K562 (cell line): ENCODE results near the gene ZMIZ1. TPM values are rescaled to one million over a fixed set of nuclear protein-coding genes. Genes with fewer than 3 reads are reported as not detected.
A peak's percentile ranks its signal among the peaks of the same experiment; 100 is the strongest.

Experiments used
- CHD4 ChIP-seq: fragments of 200-600 bp; sonication (generic); IDR thresholded peaks from 3 replicates; pipeline ENCODE4 v1.6.1; 2012; ENCODE audit warnings: low read depth, mild to moderate bottlenecking, mixed read lengths, low read length, inconsistent platforms; ENCODE audit not compliant: insufficient read depth, insufficient replicate concordance, poor library complexity, severe bottlenecking
- CTBP1 ChIP-seq: fragments of 450-650 bp; IDR thresholded peaks from 2 replicates; pipeline ENCODE4 v1.6.1; 2016; ENCODE audit warnings: borderline replicate concordance
- DLX4 ChIP-seq: fragments of 250-450 bp; sonication (Bioruptor Pico); IDR thresholded peaks from 2 replicates; pipeline ENCODE4 v1.6.1; 2021; ENCODE audit warnings: mild to moderate bottlenecking
- EGR1 ChIP-seq: fragments of 450-650 bp; conservative IDR thresholded peaks from 2 replicates; pipeline ENCODE4 v1.6.1; 2017; ENCODE audit warnings: mild to moderate bottlenecking
- GABPA ChIP-seq: fragments of 200-800 bp; sonication (Bioruptor generic); conservative IDR thresholded peaks from 2 replicates; pipeline ENCODE4 v1.6.1; 2016; ENCODE audit warnings: low read depth, missing genetic modification characterization, missing compliant biosample characterization
- HDAC1 ChIP-seq, 2 experiments: fragments of 450-650 bp; IDR thresholded peaks; 2 replicates each; pipeline ENCODE4 v1.6.1; 2016 to 2017; ENCODE audit warnings: inconsistent platforms in 1 of 2, mild to moderate bottlenecking in 1 of 2, moderate library complexity in 1 of 2
- HDAC2 ChIP-seq: fragments of 450-650 bp; IDR thresholded peaks from 2 replicates; pipeline ENCODE4 v1.6.1; 2016; ENCODE audit warnings: mild to moderate bottlenecking
- HMGXB4 ChIP-seq: sonication (generic); formaldehyde crosslinking; IDR thresholded peaks from 2 replicates; pipeline ENCODE4 v1.8.1; 2023; ENCODE audit warnings: mild to moderate bottlenecking, missing genetic modification reagents
- JUND ChIP-seq, 2 experiments: IDR thresholded peaks; 2 replicates in 1 of 2; 3 replicates in 1 of 2; pipeline ENCODE4 v1.6.1; 2011; ENCODE audit warnings: borderline replicate concordance in 2 of 2, low read depth in 2 of 2, low read length in 2 of 2, improper control_type of control experiment in 1 of 2, missing biosample characterization in 1 of 2, missing genetic modification characterization in 1 of 2, missing genetic modification reagents in 1 of 2
- NR4A1 ChIP-seq, 2 experiments: fragments of 250-450 bp in 1 of 2; fragments of 450-650 bp in 1 of 2; sonication (Bioruptor Pico) in 1 of 2; IDR thresholded peaks; 2 replicates each; pipeline versions ENCODE4 v1.4.0 to v1.6.1; 2016 to 2020; ENCODE audit warnings: mild to moderate bottlenecking in 2 of 2, missing compliant biosample characterization in 1 of 2, missing genetic modification characterization in 1 of 2, moderate library complexity in 1 of 2
- PHF8 ChIP-seq: fragments of 200-600 bp; sonication (generic); IDR thresholded peaks from 2 replicates; pipeline ENCODE4 v1.6.1; 2012; ENCODE audit warnings: mixed run types, mild to moderate bottlenecking, inconsistent platforms, low read length, moderate library complexity, borderline replicate concordance
- PTRF ChIP-seq: fragments of 450-650 bp; IDR thresholded peaks from 2 replicates; pipeline ENCODE4 v1.6.1; 2016; ENCODE audit warnings: mild to moderate bottlenecking, missing genetic modification characterization, missing compliant biosample characterization
- RAD21 ChIP-seq, 2 experiments: fragments of 250-450 bp in 1 of 2; fragments of 450-650 bp in 1 of 2; sonication (Bioruptor Pico) in 1 of 2; formaldehyde crosslinking in 1 of 2; IDR thresholded peaks in 1 of 2; conservative IDR thresholded peaks in 1 of 2; 2 replicates each; pipeline versions ENCODE4 v1.4.0 to v1.8.0; 2020 to 2022; ENCODE audit warnings: mild to moderate bottlenecking in 2 of 2, moderate library complexity in 1 of 2
- SMAD2 ChIP-seq: fragments of 150-350 bp; IDR thresholded peaks from 2 replicates; pipeline ENCODE4 v1.6.1; 2014; ENCODE audit warnings: low read depth, mild to moderate bottlenecking, low read length
- SRF ChIP-seq, 2 experiments: fragments of 250-450, 450-650 bp in 1 of 2; sonication (Bioruptor Pico) in 1 of 2; sonication (generic) in 1 of 2; formaldehyde crosslinking; IDR thresholded peaks; 2 replicates each; pipeline versions ENCODE4 v1.5.0 to v1.5.1; 2020 to 2022; ENCODE audit warnings: mild to moderate bottlenecking in 1 of 2, missing genetic modification reagents in 1 of 2
- ZBED1 ChIP-seq: IDR thresholded peaks from 2 replicates; pipeline ENCODE4 v1.6.1; 2014
- ZFX ChIP-seq: sonication (generic); formaldehyde crosslinking; IDR thresholded peaks from 2 replicates; pipeline ENCODE4 v1.8.0; 2022; ENCODE audit warnings: mild to moderate bottlenecking, missing genetic modification reagents, moderate library complexity
- ZKSCAN8 ChIP-seq: fragments of 200-800 bp; sonication (Bioruptor generic); IDR thresholded peaks from 2 replicates; pipeline ENCODE4 v1.6.1; 2016; ENCODE audit warnings: missing genetic modification characterization, missing compliant biosample characterization
- ZNF140 ChIP-seq: fragments of 250-450 bp; sonication (Bioruptor Pico); IDR thresholded peaks from 2 replicates; pipeline ENCODE4 v1.8.0; 2021; ENCODE audit warnings: moderate library complexity, mild to moderate bottlenecking, inconsistent platforms
- ZNF445 ChIP-seq: fragments of 250-450 bp; sonication (Bioruptor Pico); IDR thresholded peaks from 2 replicates; pipeline ENCODE4 v1.4.0; 2020; ENCODE audit warnings: low read depth, mild to moderate bottlenecking, moderate library complexity
- ZNF507 ChIP-seq: conservative IDR thresholded peaks from 2 replicates; pipeline ENCODE4 v1.6.1; 2017; ENCODE audit warnings: missing genetic modification characterization, missing compliant biosample characterization
- ZNF644 ChIP-seq: fragments of 200-800 bp; sonication (Bioruptor generic); IDR thresholded peaks from 2 replicates; pipeline ENCODE4 v1.6.1; 2016; ENCODE audit warnings: low read depth, missing genetic modification characterization, missing compliant biosample characterization
- ZNF717 ChIP-seq: fragments of 250-450 bp; sonication (Bioruptor Pico); IDR thresholded peaks from 2 replicates; pipeline ENCODE4 v1.5.0; 2021
- polyA plus RNA-seq, 8 experiments: library from polyadenylated mRNA; depleted of rRNA in 4 of 8; stranded (reverse) in 5 of 8; unstranded in 3 of 8; fragments of >200 nt; fragmentation: Nextera tagmentation in 2 of 8; fragmentation: Illumina TruSeq in 1 of 8; extraction: Ambion mirVana in 2 of 8; extraction: Trizol in 1 of 8; gene quantifications; 2 replicates each; pipeline versions ENCODE4 v1.2.1 to v1.2.3, GENCODE V29; 2011 to 2014; ENCODE audit warnings: inconsistent platforms in 1 of 8, missing spikeins in 1 of 8
- total RNA-seq, 7 experiments: library from RNA; depleted of rRNA in 6 of 7; stranded (reverse); fragments of >200 nt in 6 of 7; fragmentation: Illumina TruSeq in 2 of 7; extraction: Trizol in 2 of 7; gene quantifications; 2 replicates each; pipeline versions ENCODE4 v1.2.1 to v1.2.3, GENCODE V29; 2011 to 2021; ENCODE audit warnings: low replicate concordance in 1 of 7

The ZMIZ1 gene
- total and polyA plus RNA-seq, 9 of the 15 experiments (the other 6 are each of a cell fraction or from before 2014, with no cell fraction given): 1.0 to 37.3 (median 4.3) TPM

- TF ChIP-seq CHD4 (peak; percentile 89), HMGXB4 (CRISPR knock-in tag) (no peak), ZKSCAN8 (CRISPR knock-in tag) (no peak), ZNF717 (CRISPR knock-in tag) (no peak), ZNF445 (no peak), JUND (IDR thresholded peaks at IDR 0.05; ENCODE audit: borderline replicate concordance, low read depth, low read length) (peak; percentile 36; the same call in 1 of the 2 replicates), JUND (tag; IDR thresholded peaks at IDR 0.05; ENCODE audit: borderline replicate concordance, low read depth, low read length) (no peak; the same call in 2 of the 3 replicates), ZNF644 (tag) (no peak), SRF (CRISPR knock-in tag; IDR thresholded peaks at IDR 0.05) (no peak; a peak in 1 of 4 replicates), PHF8 (peak; percentile 19; the same call in 1 of the 2 replicates), ZNF140 (no peak), EGR1 (peak; percentile 91), HDAC2 (0 out of 2 replicates have a peak, but pooled peaks have one; percentile 56), ZNF507 (tag) (no peak), GABPA (tag) (no peak), RAD21 (CRISPR knock-in tag; conservative IDR thresholded peaks at IDR 0.05 in 1 of 2, IDR thresholded peaks at IDR 0.05 in 1 of 2) (peak; percentile 59 to 73), PTRF (tag) (no peak), DLX4 (CRISPR knock-in tag) (no peak), HDAC1 (IDR thresholded peaks at IDR 0.05) (peak in 1 of 2 experiments; percentile 36; a peak in 1 of 4 replicates), ZBED1 (no peak), SMAD2 (no peak), CTBP1 (peak; percentile 87), ZFX (CRISPR knock-in tag) (peak; percentile 57; the same call in 1 of the 2 replicates), NR4A1 (CRISPR knock-in tag; IDR thresholded peaks at IDR 0.05) (0 out of 2 replicates have a peak, but pooled peaks have one; percentile 31), NR4A1 (tag; IDR thresholded peaks at IDR 0.05) (no peak)
Measured at GRCh38 chr10:79066411-79067240, 2.1 kb upstream of the ZMIZ1 start (continued).
